Neural crest cell (in vitro differentiated cells): ENCODE data around the gene FARSB. TPM values are rescaled to one million over a fixed set of nuclear protein-coding genes. Genes with fewer than 3 reads are reported as not detected.

Source experiments
- DNase-seq: peaks from one replicate; pipeline ENCODE4 v3.0.0; 2021; ENCODE audit warnings: low read depth, mixed read lengths, low spot score
- H3K27ac Mint-ChIP-seq: one replicate; pipeline ENCODE4 v1.8.0; 2021; ENCODE audit warnings: mild to moderate bottlenecking, mixed read lengths; ENCODE audit not compliant: unreplicated experiment
- H3K27me3 Mint-ChIP-seq: 2 replicates; pipeline ENCODE4 v1.8.0; 2021; ENCODE audit warnings: low read depth, mild to moderate bottlenecking, mixed read lengths
- H3K36me3 Mint-ChIP-seq: 2 replicates; pipeline ENCODE4 v1.8.0; 2021; ENCODE audit warnings: low read depth, mild to moderate bottlenecking, mixed read lengths
- H3K4me1 Mint-ChIP-seq: 2 replicates; pipeline ENCODE4 v1.8.0; 2021; ENCODE audit warnings: mixed read lengths
- H3K4me3 Mint-ChIP-seq: one replicate; pipeline ENCODE4 v1.8.0; 2021; ENCODE audit warnings: mild to moderate bottlenecking, mixed read lengths
- H3K9me3 Mint-ChIP-seq: 2 replicates; pipeline ENCODE4 v1.8.0; 2021; ENCODE audit warnings: mixed read lengths
- total RNA-seq: library from RNA; stranded (reverse); gene quantifications from 2 replicates; pipeline ENCODE4 v1.2.1, GENCODE V29; 2021
- TF ChIP-seq, protein P1 (sequence below): fragments of 200-600 bp; sonication (generic); conservative IDR thresholded peaks from 2 replicates; pipeline ENCODE4 v1.5.0; 2021; ENCODE audit warnings: antibody characterized with exemption, mild to moderate bottlenecking

Gene FARSB
- total RNA-seq, 1 donor from 2014 or later, result 38.7 TPM

- peaks cover 3% of the 10 kb centered on the region for H3K9me3 Mint-ChIP-seq
- no peaks in the 10 kb centered on the region for H3K4me1 Mint-ChIP-seq
- H3K36me3 Mint-ChIP-seq, result no peaks in the 10 kb centered on the region
- TF ChIP-seq, protein P1, sequence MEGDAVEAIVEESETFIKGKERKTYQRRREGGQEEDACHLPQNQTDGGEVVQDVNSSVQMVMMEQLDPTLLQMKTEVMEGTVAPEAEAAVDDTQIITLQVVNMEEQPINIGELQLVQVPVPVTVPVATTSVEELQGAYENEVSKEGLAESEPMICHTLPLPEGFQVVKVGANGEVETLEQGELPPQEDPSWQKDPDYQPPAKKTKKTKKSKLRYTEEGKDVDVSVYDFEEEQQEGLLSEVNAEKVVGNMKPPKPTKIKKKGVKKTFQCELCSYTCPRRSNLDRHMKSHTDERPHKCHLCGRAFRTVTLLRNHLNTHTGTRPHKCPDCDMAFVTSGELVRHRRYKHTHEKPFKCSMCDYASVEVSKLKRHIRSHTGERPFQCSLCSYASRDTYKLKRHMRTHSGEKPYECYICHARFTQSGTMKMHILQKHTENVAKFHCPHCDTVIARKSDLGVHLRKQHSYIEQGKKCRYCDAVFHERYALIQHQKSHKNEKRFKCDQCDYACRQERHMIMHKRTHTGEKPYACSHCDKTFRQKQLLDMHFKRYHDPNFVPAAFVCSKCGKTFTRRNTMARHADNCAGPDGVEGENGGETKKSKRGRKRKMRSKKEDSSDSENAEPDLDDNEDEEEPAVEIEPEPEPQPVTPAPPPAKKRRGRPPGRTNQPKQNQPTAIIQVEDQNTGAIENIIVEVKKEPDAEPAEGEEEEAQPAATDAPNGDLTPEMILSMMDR, result no peak
- no peaks in the 10 kb centered on the region for H3K27me3 Mint-ChIP-seq
- no peak overlapping the region for H3K4me3 Mint-ChIP-seq
- DNase-seq, result no peak
- no peak overlapping the region for H3K27ac Mint-ChIP-seq
Measured at GRCh38 chr2:222525811-222526210, 130.1 kb downstream of the FARSB start.

DNA sequence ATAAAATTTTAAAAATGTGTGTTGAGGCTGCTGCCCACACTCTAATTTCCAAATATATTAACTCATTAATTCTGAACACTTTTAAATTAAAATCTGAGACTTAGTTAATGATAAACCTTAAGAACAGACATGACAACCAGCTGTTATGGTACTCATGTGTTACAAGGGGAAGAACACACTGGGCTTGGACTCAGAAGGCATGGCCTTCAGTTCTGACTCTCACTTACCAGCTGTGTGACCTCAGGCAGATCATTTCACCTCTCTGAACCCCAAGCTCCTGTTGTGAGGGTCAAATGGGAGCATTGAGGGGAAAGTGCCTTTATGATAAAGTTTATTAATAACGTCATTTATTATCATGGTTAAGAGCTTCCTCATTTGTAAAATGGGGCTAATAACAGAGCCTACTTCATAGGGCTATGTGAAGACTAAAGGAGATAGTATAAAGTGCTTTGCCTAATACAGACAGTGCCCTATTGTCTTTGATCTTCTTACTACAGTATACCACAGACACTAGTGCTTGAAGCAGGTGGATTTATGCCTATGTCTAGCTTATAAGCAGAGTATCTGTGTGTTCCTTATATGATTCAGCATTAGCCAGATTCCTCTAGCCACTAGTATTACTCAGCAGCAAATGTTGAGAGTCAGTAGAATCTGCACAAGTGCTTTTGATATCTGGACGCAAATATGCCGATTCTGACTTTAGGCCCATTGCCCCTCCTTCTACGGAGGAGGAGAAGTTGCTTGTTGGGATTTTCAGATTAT is 131.9 kb downstream of the FARSB start:
- Mint-ChIP-seq H3K27ac (no peak overlapping the region), H3K4me3 (no peak overlapping the region), H3K27me3 (peaks cover 3% of the 10 kb centered on the region), H3K9me3 (no peaks in the 10 kb centered on the region), H3K4me1 (no peaks in the 10 kb centered on the region), H3K36me3 (no peaks in the 10 kb centered on the region)
- TF ChIP-seq, protein P1, result no peak
- DNase-seq, result no peak

GRCh38 chr2:222522082-222522481 is 133.8 kb downstream of the FARSB start:
- Mint-ChIP-seq H3K27me3 (peaks cover 17% of the 10 kb centered on the region), H3K36me3 (no peaks in the 10 kb centered on the region), H3K4me1 (no peaks in the 10 kb centered on the region), H3K27ac (no peak overlapping the region), H3K4me3 (no peak overlapping the region), H3K9me3 (no peaks in the 10 kb centered on the region)
- DNase-seq, result no peak
- TF ChIP-seq, protein P1, result no peak

GRCh38 chr2:222521099-222521498 is 134.8 kb downstream of the FARSB start:
- H3K4me3 Mint-ChIP-seq, result no peak overlapping the region
- no peaks in the 10 kb centered on the region for H3K4me1 Mint-ChIP-seq
- no peak overlapping the region for H3K27ac Mint-ChIP-seq
- H3K36me3 Mint-ChIP-seq, result no peaks in the 10 kb centered on the region
- peaks cover 2% of the 10 kb centered on the region for H3K9me3 Mint-ChIP-seq
- no peak for DNase-seq
- TF ChIP-seq, protein P1, result no peak
- H3K27me3 Mint-ChIP-seq, result peaks cover 20% of the 10 kb centered on the region

Other genes with a start within 250 kb of the FARSB start
- not detected in 2 replicates for gene SGPP2, start 231.5 kb downstream of the FARSB start, total RNA-seq
- gene MOGAT1, start 15.6 kb upstream of the FARSB start, total RNA-seq, result 0.30 TPM in 1 of 2 replicates, not detected in the other
- gene ACSL3, start 204.9 kb upstream of the FARSB start, total RNA-seq, result 89.0 and 89.5 TPM in 2 replicates